NB4 (cell line): Measurements from ENCODE around the gene DEPDC1.
"Not testable (repeated sequence)": the region's sequence is repeated elsewhere in the genome, so short reads cannot be mapped to it uniquely, and the experiment has no call there.

ENCODE experiments used
- DNase-seq: peaks from one replicate; pipeline ENCODE4 v3.0.0; 2010; ENCODE audit warnings: low read depth
- H3K4me3 ChIP-seq: one replicate; pipeline ENCODE4 v1.5.1; 2011; ENCODE audit warnings: mild to moderate bottlenecking, low read depth, low read length, moderate library complexity
- MYC ChIP-seq: IDR thresholded peaks from 2 replicates; pipeline ENCODE4 v1.6.1; 2011; ENCODE audit warnings: low read depth, low read length
- POLR2A ChIP-seq: IDR thresholded peaks from 2 replicates; pipeline ENCODE4 v1.6.1; 2011; ENCODE audit warnings: mild to moderate bottlenecking; ENCODE audit not compliant: insufficient read length; ENCODE audit errors: extremely low read depth
- TF ChIP-seq, protein P1 (sequence below): IDR thresholded peaks from 2 replicates; pipeline ENCODE4 v1.6.1; 2011; ENCODE audit warnings: low read depth, low read length
- TF ChIP-seq, protein P2 (sequence below): IDR thresholded peaks from one replicate; pipeline ENCODE4 v1.5.1; 2012; ENCODE audit warnings: low read depth, low read length

DEPDC1 gene

DNA sequence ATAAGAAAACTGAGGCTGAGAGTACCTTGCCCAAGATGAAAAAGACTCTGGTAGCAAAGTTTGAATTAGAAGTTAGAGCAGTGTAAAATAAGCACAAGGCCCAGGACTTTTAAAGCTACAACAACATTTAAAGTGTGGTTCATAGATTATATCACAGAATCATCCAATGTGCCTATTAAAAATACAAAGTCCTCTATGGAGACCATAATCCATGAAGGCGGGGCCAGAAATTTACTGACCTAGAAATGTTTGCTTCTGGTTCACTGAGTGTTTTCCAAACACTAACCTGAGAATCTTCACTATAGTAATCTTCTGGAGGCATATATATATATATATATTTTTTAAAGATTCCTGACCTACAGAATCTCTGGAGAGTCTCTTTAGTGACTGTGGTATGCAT lies 12.3 kb downstream of the DEPDC1 start:
- TF ChIP-seq, protein P1, sequence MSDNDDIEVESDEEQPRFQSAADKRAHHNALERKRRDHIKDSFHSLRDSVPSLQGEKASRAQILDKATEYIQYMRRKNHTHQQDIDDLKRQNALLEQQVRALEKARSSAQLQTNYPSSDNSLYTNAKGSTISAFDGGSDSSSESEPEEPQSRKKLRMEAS: no peak
- no peak for TF ChIP-seq MYC
- TF ChIP-seq, protein P2, sequence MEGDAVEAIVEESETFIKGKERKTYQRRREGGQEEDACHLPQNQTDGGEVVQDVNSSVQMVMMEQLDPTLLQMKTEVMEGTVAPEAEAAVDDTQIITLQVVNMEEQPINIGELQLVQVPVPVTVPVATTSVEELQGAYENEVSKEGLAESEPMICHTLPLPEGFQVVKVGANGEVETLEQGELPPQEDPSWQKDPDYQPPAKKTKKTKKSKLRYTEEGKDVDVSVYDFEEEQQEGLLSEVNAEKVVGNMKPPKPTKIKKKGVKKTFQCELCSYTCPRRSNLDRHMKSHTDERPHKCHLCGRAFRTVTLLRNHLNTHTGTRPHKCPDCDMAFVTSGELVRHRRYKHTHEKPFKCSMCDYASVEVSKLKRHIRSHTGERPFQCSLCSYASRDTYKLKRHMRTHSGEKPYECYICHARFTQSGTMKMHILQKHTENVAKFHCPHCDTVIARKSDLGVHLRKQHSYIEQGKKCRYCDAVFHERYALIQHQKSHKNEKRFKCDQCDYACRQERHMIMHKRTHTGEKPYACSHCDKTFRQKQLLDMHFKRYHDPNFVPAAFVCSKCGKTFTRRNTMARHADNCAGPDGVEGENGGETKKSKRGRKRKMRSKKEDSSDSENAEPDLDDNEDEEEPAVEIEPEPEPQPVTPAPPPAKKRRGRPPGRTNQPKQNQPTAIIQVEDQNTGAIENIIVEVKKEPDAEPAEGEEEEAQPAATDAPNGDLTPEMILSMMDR: no peak
- TF ChIP-seq POLR2A: no peak
- no peak for DNase-seq

DNA sequence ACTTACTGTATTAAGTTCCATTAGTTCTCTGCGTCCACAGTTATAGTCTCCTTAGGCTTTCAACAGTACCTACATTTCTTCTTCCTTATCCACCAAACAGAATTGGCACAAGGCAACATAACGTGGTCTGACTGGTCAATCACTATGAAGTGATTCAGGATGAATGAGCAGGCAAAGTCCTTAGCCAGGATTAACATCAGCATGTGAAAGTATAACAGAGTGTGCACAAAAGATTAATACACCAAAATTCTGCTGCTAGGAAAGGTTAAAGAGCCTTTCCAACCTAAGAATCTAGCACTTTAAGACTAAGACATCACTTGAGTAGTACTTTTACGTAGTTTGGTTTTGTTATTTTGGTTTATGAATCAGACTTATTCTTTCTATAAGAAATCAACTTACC lies 15.8 kb downstream of the DEPDC1 start:
- DNase-seq: no peak
- no peak overlapping the region for H3K4me3 ChIP-seq
- TF ChIP-seq, protein P2: no peak
- TF ChIP-seq, protein P1: no peak
- TF ChIP-seq POLR2A: no peak
- TF ChIP-seq MYC: no peak

More for the DNA sequence above, 12.3 kb downstream of the DEPDC1 start:
- H3K4me3 ChIP-seq: no peak overlapping the region

DNA sequence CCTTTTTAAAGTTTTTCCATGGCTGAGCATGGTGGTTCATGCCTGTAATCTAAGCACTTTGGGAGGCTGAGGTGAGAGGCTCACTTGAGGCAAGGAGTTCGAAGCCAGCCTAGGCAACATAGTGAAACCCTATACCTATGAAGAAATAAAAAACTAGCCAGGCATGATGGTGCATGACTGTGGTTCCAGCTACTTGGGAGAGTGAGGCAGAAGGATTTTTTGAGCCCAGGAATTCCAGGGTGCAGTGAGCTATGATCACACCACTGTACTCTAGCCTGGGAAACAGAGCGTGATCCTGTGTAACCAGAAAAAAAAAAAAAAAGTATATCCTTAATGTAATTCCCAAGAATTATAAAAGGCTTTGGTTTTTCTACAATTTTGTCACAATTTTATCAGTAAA lies 17.4 kb downstream of the DEPDC1 start:
- H3K4me3 ChIP-seq: no peak overlapping the region
- TF ChIP-seq MYC (no peak), POLR2A (no peak)
- TF ChIP-seq, protein P1: no peak
- TF ChIP-seq, protein P2: no peak
- no peak for DNase-seq

DNA sequence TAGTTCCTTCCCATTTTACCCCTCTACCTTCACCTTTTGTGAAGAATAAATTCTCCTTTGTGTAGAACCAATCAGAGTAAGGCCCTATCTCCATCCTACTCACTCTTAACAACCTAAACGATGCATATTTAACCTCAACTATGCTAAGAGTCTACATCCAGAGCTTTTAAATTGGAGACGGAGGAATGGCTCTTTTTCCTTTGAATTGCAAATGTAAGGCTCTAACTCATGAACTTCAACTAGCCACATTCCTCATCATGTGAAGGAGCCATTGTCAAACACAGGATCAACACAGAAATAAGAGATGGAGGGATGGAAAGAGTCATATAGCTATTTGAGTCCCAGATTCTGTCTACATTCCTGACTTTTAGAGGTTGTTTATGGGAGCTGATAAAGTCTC lies 18.2 kb downstream of the DEPDC1 start:
- no peak overlapping the region for H3K4me3 ChIP-seq
- TF ChIP-seq, protein P1: no peak
- TF ChIP-seq POLR2A: no peak
- DNase-seq: no peak

DNA sequence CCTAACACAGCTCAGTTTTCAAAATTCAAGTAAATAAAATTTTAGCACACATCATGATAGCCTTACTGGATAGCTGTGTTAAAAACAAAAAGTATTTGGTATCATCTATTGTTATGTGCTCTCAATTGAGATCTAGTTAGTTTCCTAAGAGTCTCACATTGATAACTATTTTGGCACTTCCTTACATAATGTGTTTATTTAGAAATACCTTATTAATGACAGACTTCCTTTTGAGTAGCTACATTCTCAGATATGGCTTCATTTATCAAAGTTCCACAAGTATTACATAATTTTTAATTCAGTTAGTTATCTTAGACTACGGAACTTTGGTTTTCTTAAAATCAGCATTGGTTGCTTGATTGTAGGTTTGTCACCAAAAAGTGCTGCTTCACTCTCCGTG lies 20.3 kb downstream of the DEPDC1 start:
- not testable (repeated sequence) for DNase-seq, H3K4me3 ChIP-seq

DNA sequence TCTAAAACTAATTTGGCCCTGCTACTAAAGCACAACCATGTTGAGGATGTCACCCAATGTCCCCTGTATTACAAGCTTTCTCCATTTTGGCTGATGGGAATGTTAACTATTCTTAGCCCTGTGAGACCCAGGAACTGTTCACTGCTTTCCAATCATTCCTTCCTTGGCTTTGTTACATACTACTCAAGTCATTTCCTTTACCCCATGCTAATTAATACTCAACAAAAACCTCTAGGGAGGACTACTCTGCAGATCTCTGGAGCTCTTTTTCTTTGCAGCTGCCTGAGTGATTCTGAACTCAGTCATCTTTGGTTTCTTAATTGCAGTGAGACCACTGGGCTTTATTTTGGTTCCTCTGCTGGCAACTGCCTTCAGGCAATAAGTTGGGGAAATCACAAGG lies 23.8 kb downstream of the DEPDC1 start:
- no peak overlapping the region for H3K4me3 ChIP-seq
- no peak for DNase-seq
- TF ChIP-seq POLR2A (no peak), MYC (no peak)
- TF ChIP-seq, protein P1: no peak
- TF ChIP-seq, protein P2: no peak

DNA sequence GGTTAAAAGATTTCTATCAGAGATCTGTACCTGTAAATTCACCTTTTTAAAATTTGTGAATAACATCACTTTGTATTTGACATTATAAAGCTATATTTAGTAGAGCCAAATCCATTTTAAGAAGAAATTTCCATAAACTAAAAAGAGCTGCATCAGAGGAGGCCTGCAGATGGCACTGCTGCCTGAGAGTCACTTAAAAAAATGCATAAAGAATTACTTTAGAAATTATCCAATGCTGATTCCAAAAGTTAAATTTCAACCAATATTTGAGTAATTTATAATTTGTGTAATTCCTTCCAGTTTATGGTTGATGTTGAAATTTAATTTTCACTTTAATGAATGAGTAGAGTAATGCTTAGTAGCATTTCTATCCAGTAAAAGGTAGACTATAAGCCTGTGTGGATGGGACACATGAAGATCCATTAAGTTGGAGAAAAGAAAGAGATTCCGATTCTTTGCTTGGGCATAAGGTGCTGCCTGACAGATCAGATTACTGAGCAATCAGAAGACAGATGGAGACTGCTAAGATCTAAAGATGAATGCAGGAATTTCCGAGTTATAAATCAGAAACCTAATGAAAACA lies 26.4 kb downstream of the DEPDC1 start:
- no peak overlapping the region for H3K4me3 ChIP-seq
- TF ChIP-seq POLR2A (no peak), MYC (no peak)
- TF ChIP-seq, protein P1: no peak
- TF ChIP-seq, protein P2: peak; percentile 47
- DNase-seq: peak; percentile 8
